Natural killer cell (primary cell): ENCODE data around the gene IMMT. TPM values are rescaled to one million over a fixed set of nuclear protein-coding genes. Genes with fewer than 3 reads are reported as not detected.

Experiments
- ATAC-seq, 3 donors: fragments of 150-1000 bp in 2 of 3; fragments of 200-7000 bp in 1 of 3; cut with Tn5 transposase; 1 replicate in 1 of 3; 2 replicates in 2 of 3; pipeline ENCODE4 v1.10.0; 2021; ENCODE audit warnings: mild to moderate bottlenecking in 2 of 3, moderate library complexity in 2 of 3
- DNase-seq, 2 donors: peaks; one replicate each; pipeline versions ENCODE4 v3.0.0 to v3.0.0-alpha.2; 2013 to 2021; ENCODE audit warnings: mixed read lengths in 1 of 2
- H3K27ac ChIP-seq: one replicate; pipeline ENCODE4 v1.5.1; 2013; ENCODE audit warnings: mild to moderate bottlenecking, low read length
- H3K27me3 ChIP-seq: one replicate; pipeline ENCODE4 v1.6.1; 2013; ENCODE audit warnings: low read length; ENCODE audit not compliant: control insufficient read depth, insufficient read depth
- H3K36me3 ChIP-seq: one replicate; pipeline ENCODE4 v1.6.1; 2013; ENCODE audit warnings: low read length; ENCODE audit not compliant: control insufficient read depth, insufficient read depth
- H3K4me1 ChIP-seq: one replicate; pipeline ENCODE4 v1.6.1; 2013; ENCODE audit warnings: low read length; ENCODE audit not compliant: control insufficient read depth, insufficient read depth
- H3K4me3 ChIP-seq: one replicate; pipeline ENCODE4 v1.5.1; 2013; ENCODE audit warnings: low read length
- H3K9me3 ChIP-seq: one replicate; pipeline ENCODE4 v1.6.1; 2013; ENCODE audit warnings: low read length; ENCODE audit not compliant: control insufficient read depth, insufficient read depth
- H3K27ac Mint-ChIP-seq, 2 donors: one replicate each; pipeline ENCODE4 v1.8.0; 2022; ENCODE audit warnings: mild to moderate bottlenecking in 2 of 2, mixed read lengths in 2 of 2, moderate library complexity in 1 of 2
- H3K27me3 Mint-ChIP-seq, 2 donors: one replicate each; pipeline ENCODE4 v1.8.0; 2022; ENCODE audit warnings: low read depth in 2 of 2, mixed read lengths in 2 of 2
- H3K36me3 Mint-ChIP-seq: one replicate; pipeline ENCODE4 v1.8.0; 2022; ENCODE audit warnings: mixed read lengths
- H3K4me1 Mint-ChIP-seq, 2 donors: one replicate each; pipeline ENCODE4 v1.8.0; 2022; ENCODE audit warnings: mixed read lengths in 2 of 2
- H3K4me3 Mint-ChIP-seq: one replicate; pipeline ENCODE4 v1.8.0; 2022; ENCODE audit warnings: mild to moderate bottlenecking, moderate library complexity, mixed read lengths
- H3K9me3 Mint-ChIP-seq, 2 donors: one replicate each; pipeline ENCODE4 v1.8.0; 2022; ENCODE audit warnings: mixed read lengths in 2 of 2
- CTCF ChIP-seq: fragments of 200-600 bp; IDR thresholded peaks from one replicate; pipeline ENCODE4 v1.8.0; 2022; ENCODE audit warnings: antibody characterized with exemption
- WGBS: methylation state at CpG from one replicate; pipeline ENCODE4 v1.1.7; 2013; ENCODE audit warnings: missing lambda C conversion rate; ENCODE audit not compliant: insufficient coverage; 5-methylcytosine and 5-hydroxymethylcytosine counted together
- intact Hi-C: fragments of 100-400 bp; cut with micrococcal nuclease; formaldehyde crosslinking; loops from one replicate; pipeline ENCODE4 v1.14.2; 2022
- total RNA-seq, 4 donors: library from RNA; stranded (reverse); fragments of 120-200 nt in 1 of 4; gene quantifications; one replicate each; pipeline versions ENCODE4 v1.2.3 to v1.2.4, GENCODE V29; 2013 to 2022

IMMT gene
- total RNA-seq, 3 donors from 2014 or later (not counting 1 experiment from before 2014, with no cell fraction given), result 54.5 to 62.6 (median 59.0) TPM

- intact Hi-C loops, result no loop called here
- peaks cover 4% of the 10 kb centered on the region for H3K4me1 ChIP-seq
- Mint-ChIP-seq H3K9me3 (no peaks in the 10 kb centered on the region), H3K4me1 (no peaks in the 10 kb centered on the region), H3K27me3 (no peaks in the 10 kb centered on the region), H3K36me3 (no peaks in the 10 kb centered on the region), H3K27ac (no peak overlapping the region), H3K4me3 (no peak overlapping the region)
- H3K4me3 ChIP-seq, result no peak overlapping the region
- ATAC-seq (no peak), DNase-seq (no peak)
- no peak for TF ChIP-seq CTCF
- no peak overlapping the region for H3K27ac ChIP-seq
- H3K36me3 ChIP-seq, result no peaks in the 10 kb centered on the region
- no peaks in the 10 kb centered on the region for H3K27me3 ChIP-seq
- WGBS, result 85% methylated on average over 2 of the region's 2 CpGs
- H3K9me3 ChIP-seq, result no peaks in the 10 kb centered on the region
Measured at GRCh38 chr2:86227685-86228084, 32.4 kb upstream of the IMMT start.

GRCh38 chr2:86226636-86227520, 31.6 kb upstream of the IMMT start:
- WGBS, result 90% methylated on average over 8 of the region's 9 CpGs

GRCh38 chr2:86226070-86226469, 30.8 kb upstream of the IMMT start:
- no peak for TF ChIP-seq CTCF
- H3K4me1 ChIP-seq, result peaks cover 4% of the 10 kb centered on the region
- intact Hi-C loops, result no loop called here

More at GRCh38 chr2:86226636-86227520, 31.6 kb upstream of the IMMT start:
- TF ChIP-seq CTCF, result no peak
- Mint-ChIP-seq H3K36me3 (no peaks in the 10 kb centered on the region), H3K27ac (no peak overlapping the region), H3K9me3 (no peaks in the 10 kb centered on the region), H3K27me3 (no peaks in the 10 kb centered on the region), H3K4me3 (no peak overlapping the region), H3K4me1 (no peaks in the 10 kb centered on the region)
- Histone ChIP-seq H3K9me3 (no peaks in the 10 kb centered on the region), H3K27me3 (no peaks in the 10 kb centered on the region), H3K4me1 (peaks cover 4% of the 10 kb centered on the region), H3K36me3 (no peaks in the 10 kb centered on the region), H3K27ac (no peak overlapping the region), H3K4me3 (no peak overlapping the region)
- intact Hi-C loops, result no loop called here
- no peak for DNase-seq
- ATAC-seq, result no peak

More at GRCh38 chr2:86226070-86226469, 30.8 kb upstream of the IMMT start:
- no peak for DNase-seq
- Histone ChIP-seq H3K4me3 (no peak overlapping the region), H3K27ac (no peak overlapping the region), H3K27me3 (no peaks in the 10 kb centered on the region), H3K9me3 (no peaks in the 10 kb centered on the region), H3K36me3 (no peaks in the 10 kb centered on the region)
- 69% methylated on average over 4 of the region's 4 CpGs for WGBS
- no peaks in the 10 kb centered on the region for H3K27me3 Mint-ChIP-seq
- no peak overlapping the region for H3K4me3 Mint-ChIP-seq
- H3K4me1 Mint-ChIP-seq, result no peaks in the 10 kb centered on the region
- H3K36me3 Mint-ChIP-seq, result no peaks in the 10 kb centered on the region
- no peak overlapping the region for H3K27ac Mint-ChIP-seq
- no peak for ATAC-seq
- no peaks in the 10 kb centered on the region for H3K9me3 Mint-ChIP-seq
